T-helper 2 cell treated with Interferon-gamma antibody and Interleukin-4, amounts not matched to agents 100 ng/mL and 5 ng/mL, for 36 hours (primary cell): ENCODE measurements around the gene ZNF609. TPM values are rescaled to one million over a fixed set of nuclear protein-coding genes. Genes with fewer than 3 reads are reported as not detected.
"Not testable (repeated sequence)": the region's sequence is repeated elsewhere in the genome, so short reads cannot be mapped to it uniquely, and the experiment has no call there.

Experiments
- intact Hi-C: fragments of 100-400 bp; cut with micrococcal nuclease; formaldehyde crosslinking; loops from one replicate; pipeline ENCODE4 v1.15.1; 2023
- total RNA-seq: library from RNA; stranded (reverse); gene quantifications from 2 replicates; pipeline ENCODE4 v1.2.3, GENCODE V29; 2022

ZNF609 gene
- total RNA-seq, 1 donor from 2014 or later: 46.5 TPM

- intact Hi-C loops: no loop called here
Observed at GRCh38 chr15:64582202-64582601, 121.8 kb downstream of the ZNF609 start.

- intact Hi-C loops: no loop called here
Observed at GRCh38 chr15:64583519-64583918, 123.1 kb downstream of the ZNF609 start.

- intact Hi-C loops: no loop called here
Observed at GRCh38 chr15:64583983-64584382, 123.6 kb downstream of the ZNF609 start.

DNA sequence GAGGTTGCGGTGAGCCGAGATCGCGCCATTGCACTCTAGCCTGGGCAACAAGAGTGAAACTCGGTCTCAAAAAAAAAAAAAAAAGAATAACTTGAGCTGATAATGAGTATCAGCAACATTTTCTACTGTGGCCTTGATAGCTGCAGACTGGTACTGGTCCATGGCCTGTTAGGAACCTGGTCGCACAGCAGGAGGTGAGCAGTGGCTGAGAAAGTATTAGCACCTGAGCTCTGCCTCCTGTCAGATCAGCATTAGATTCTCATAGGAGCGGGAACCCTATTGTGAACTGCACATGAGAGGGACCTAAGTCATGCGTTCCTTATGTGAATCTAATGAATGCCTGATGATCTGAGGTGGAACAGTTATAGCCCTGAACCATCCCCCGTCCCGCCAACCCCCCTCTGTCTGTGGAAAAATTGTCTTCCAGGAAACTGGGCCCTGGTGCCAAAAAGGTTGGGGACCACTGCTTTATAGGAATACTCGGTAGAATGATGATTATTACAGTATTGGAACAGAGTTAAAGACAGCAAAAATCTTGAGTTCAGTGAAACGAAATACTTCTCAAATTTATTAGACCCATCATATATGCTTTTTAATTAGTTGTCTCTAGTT is 126.0 kb downstream of the ZNF609 start:
- intact Hi-C loops: loop anchor here (5.0 kb wide), 1 partner anchor 36 kb away; no protein-coding TSS in a partner anchor

DNA sequence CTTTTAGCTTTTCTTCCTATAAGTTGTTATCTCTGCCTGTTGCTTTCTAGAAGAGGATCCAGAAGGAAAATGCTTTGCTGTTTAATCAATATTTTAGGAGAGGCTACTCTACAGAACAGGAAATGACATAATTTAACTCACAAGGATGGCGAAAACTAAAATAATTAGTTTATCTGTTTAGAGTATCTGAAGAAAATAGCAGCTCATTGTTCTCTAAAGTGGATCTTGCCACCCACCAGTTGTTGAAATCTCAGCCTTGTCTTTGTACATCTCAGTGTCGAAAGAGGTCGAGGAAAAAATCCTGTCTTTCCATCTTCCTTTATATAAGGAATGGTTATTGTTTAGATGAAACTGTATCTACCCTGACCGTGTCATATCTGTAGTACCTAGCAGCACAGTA is 126.6 kb downstream of the ZNF609 start:
- intact Hi-C loops: loop anchor here (5.0 kb wide), 1 partner anchor 35 kb away; no protein-coding TSS in a partner anchor

GRCh38 chr15:64589435-64590084 is 129.2 kb downstream of the ZNF609 start:
- intact Hi-C loops: loop anchor here (5.0 to 10.0 kb wide), 2 partner anchors 33 to 65 kb away; no protein-coding TSS in a partner anchor

- intact Hi-C loops: loop anchor here (10.0 kb wide), 1 partner anchor 62 kb away; no protein-coding TSS in a partner anchor
Observed at GRCh38 chr15:64592845-64593244, 132.5 kb downstream of the ZNF609 start.

GRCh38 chr15:64596701-64597476 is 136.5 kb downstream of the ZNF609 start:
- intact Hi-C loops: loop anchor here (10.0 kb wide), 1 partner anchor 58 kb away; no protein-coding TSS in a partner anchor

- intact Hi-C loops: loop anchor here (10.0 kb wide), 1 partner anchor 57 kb away; no protein-coding TSS in a partner anchor
Observed at GRCh38 chr15:64597477-64597822, 137.1 kb downstream of the ZNF609 start.

GRCh38 chr15:64599226-64599625 is 138.8 kb downstream of the ZNF609 start:
- intact Hi-C loops: loop anchor here (10.0 kb wide), 1 partner anchor 56 kb away; no protein-coding TSS in a partner anchor

DNA sequence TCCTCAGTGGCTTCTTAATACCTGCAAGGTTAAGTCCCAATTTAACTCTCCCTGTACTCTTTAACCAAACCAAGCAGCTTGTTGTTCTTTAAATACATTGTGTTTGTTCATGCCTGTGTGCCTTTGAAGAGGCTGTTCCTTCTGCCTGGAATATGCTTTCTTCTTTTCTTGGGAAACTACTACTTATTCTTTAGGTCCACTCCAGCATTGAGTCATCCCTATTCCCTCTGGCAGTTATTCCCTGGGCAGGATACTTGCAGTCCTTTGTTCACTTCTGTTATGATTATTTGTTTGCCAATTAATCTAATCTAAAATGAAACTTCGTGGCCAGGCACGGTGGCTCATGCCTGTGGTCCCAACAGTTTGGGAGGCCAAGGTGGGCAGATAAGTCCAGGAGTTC is 139.3 kb downstream of the ZNF609 start:
- intact Hi-C loops: loop anchor here (10.0 kb wide), 1 partner anchor 55 kb away; no protein-coding TSS in a partner anchor

DNA sequence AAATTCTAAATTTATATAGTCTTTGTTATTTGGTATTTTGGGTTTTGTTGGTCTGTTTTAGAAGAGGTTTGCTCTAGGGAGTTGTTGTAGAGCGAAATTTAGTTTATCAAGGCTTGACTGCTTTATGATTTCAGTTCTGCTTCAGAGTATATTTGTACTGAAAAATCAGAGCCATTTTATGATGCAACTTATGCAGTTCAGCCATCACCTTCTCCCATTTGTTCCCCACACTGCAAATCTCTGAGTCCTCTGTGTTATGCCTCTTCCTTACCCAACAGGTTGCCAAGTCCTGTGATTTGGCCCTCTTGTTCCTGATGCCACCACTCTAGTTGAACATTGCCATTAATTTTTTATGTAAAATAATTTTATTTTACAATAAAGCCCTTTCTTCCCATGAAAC is 140.4 kb downstream of the ZNF609 start:
- intact Hi-C loops: no loop called here

GRCh38 chr15:64604319-64604718 is 143.9 kb downstream of the ZNF609 start:
- intact Hi-C loops: no loop called here

DNA sequence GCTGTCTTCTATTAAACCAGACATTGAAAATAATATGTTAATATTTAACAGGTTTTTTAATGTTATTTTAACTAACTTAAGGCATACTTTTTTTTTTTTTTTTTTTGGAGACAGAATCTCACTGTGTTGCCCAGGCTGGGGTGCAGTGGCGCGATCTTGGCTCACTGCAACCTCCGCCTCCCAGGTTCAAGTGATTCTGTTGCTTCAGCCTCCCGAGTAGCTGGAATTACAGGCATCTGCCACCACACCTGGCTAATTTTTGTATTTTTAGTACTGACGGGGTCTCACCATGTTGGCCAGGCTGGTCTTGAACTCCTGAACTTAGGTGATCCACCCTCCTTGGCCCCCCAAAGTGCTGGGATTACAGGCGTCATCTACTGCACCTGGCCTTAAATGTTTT is 147.0 kb downstream of the ZNF609 start:
- intact Hi-C loops: not testable (repeated sequence)

GRCh38 chr15:64610257-64610919 is 150.0 kb downstream of the ZNF609 start:
- intact Hi-C loops: no loop called here

- intact Hi-C loops: no loop called here
Observed at GRCh38 chr15:64611085-64611725, 150.8 kb downstream of the ZNF609 start.

DNA sequence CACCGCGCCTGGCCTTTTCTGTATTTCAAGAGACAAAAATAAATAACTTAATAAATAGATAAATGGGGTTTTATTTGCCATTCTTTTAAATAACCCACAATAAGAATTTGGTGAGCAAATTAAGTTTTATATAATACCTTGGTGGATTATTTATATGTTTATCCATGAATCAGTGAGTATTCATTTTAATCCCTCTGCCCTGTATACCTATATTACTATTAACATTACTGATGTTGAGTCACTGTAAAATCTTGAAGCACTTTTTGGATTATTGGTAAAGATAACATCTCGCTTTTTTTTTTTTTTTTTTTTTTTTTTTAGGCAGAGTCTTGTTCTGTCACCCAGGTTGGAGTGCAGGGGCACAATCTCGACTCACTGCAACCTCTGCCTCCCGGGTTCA is 154.1 kb downstream of the ZNF609 start:
- intact Hi-C loops: no loop called here

DNA sequence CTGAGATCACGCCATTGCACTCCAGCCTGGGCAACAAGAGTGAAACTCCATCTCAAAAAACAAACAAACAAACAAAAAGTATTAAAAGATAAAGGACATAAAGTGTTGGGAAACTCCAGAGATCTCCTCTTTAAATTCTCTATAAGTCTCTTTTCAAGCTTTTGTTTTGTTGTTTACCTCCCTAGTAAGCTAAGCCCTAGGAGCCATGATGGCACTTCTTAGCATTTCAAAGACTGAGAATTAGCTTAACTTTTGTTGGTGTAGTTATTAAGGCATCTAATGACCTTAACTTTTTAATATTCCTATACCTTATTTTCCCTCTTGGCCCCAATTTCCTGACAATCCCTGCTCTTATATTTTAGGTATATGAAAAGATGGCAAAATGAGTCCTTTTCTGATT is 157.3 kb downstream of the ZNF609 start:
- intact Hi-C loops: no loop called here

- intact Hi-C loops: no loop called here
Observed at GRCh38 chr15:64618138-64618537, 157.8 kb downstream of the ZNF609 start.

GRCh38 chr15:64618540-64618939 is 158.2 kb downstream of the ZNF609 start:
- intact Hi-C loops: no loop called here
